Epithelial cell of proximal tubule (primary cell): Measurements from ENCODE around the gene NAA10. TPM values are rescaled to one million over a fixed set of nuclear protein-coding genes. Genes with fewer than 3 reads are reported as not detected.

Source experiments
- DNase-seq: peaks from one replicate; pipeline ENCODE4 v3.0.0-alpha.2; 2011; ENCODE audit warnings: low read depth
- H3K4me3 ChIP-seq: 2 replicates; pipeline ENCODE4 v1.5.1; 2011; ENCODE audit warnings: low read depth, mild to moderate bottlenecking, low read length
- total RNA-seq: library from RNA; depleted of rRNA; stranded (reverse); fragments of >200 nt; gene quantifications from 2 replicates; pipeline ENCODE4 v1.2.3, GENCODE V29; 2015
- TF ChIP-seq, protein P1 (sequence below): conservative IDR thresholded peaks from 2 replicates; pipeline ENCODE4 v1.5.1; 2012; ENCODE audit warnings: low read depth, mild to moderate bottlenecking, low read length

The NAA10 gene
- total RNA-seq, 1 donor from 2014 or later, result 88.0 TPM

GRCh38 chrX:153927672-153927921, 7.2 kb downstream of the NAA10 start:
- no peak for DNase-seq
- H3K4me3 ChIP-seq, result peak overlapping the region; percentile 69
- TF ChIP-seq, protein P1, sequence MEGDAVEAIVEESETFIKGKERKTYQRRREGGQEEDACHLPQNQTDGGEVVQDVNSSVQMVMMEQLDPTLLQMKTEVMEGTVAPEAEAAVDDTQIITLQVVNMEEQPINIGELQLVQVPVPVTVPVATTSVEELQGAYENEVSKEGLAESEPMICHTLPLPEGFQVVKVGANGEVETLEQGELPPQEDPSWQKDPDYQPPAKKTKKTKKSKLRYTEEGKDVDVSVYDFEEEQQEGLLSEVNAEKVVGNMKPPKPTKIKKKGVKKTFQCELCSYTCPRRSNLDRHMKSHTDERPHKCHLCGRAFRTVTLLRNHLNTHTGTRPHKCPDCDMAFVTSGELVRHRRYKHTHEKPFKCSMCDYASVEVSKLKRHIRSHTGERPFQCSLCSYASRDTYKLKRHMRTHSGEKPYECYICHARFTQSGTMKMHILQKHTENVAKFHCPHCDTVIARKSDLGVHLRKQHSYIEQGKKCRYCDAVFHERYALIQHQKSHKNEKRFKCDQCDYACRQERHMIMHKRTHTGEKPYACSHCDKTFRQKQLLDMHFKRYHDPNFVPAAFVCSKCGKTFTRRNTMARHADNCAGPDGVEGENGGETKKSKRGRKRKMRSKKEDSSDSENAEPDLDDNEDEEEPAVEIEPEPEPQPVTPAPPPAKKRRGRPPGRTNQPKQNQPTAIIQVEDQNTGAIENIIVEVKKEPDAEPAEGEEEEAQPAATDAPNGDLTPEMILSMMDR, result no peak

- H3K4me3 ChIP-seq, result peak overlapping the region; percentile 69
- TF ChIP-seq, protein P1, result no peak
- DNase-seq, result no peak
Measured at GRCh38 chrX:153926858-153927671, 7.8 kb downstream of the NAA10 start.

DNA sequence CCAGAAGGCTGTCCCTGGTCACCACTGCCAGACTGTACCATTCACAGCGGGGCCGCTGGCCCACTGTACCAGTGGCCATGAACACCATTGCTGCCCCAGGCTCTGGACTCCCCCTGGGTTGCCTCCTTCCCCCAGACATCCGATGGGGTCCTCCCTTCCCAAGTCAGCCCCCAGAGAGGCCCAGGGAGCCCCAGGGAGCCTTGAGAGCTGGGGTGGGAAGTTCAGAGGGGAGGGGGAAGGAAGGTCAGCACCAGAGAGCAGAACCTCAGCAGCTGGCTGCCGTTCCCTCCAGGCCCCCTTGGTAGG, 8.3 kb downstream of the NAA10 start:
- H3K4me3 ChIP-seq, result peak overlapping the region; percentile 69
- TF ChIP-seq, protein P1, result no peak
- DNase-seq, result no peak

GRCh38 chrX:153925739-153926551, 8.9 kb downstream of the NAA10 start, which contains the start of gene ARHGAP4:
Gene ARHGAP4 (minus strand): TSS chrX:153926264. CDS start chrX:153926202, 62 bp downstream.
- no peak for DNase-seq
- H3K4me3 ChIP-seq, result peak within 1 kb of the TSS; percentile 69
- TF ChIP-seq, protein P1, result no peak

DNA sequence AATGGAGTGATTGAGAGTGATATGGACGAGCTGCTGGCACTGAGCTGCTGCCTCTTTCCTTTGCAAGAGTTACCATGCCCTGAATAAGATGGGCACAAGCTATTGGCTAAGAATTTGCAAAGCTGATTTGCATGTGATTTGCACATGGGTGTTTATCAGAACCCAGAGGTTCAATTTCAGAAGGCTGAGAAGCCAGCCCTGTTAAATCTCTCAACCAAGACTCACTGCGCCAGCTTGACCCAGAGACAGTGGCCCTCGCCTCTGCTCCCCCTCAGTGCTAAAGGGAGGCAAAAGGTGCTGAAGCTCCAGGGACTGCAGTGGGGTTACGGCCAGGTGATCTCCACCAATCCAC, 9.5 kb downstream of the NAA10 start:
- H3K4me3 ChIP-seq, result peak overlapping the region; percentile 35
- TF ChIP-seq, protein P1, result no peak
- DNase-seq, result no peak

GRCh38 chrX:153924149-153924861, 10.5 kb downstream of the NAA10 start:
- no peak for DNase-seq
- H3K4me3 ChIP-seq, result no peak overlapping the region
- TF ChIP-seq, protein P1, result peak; percentile 45
